HL-60 (cell line): ENCODE results near the gene GPC3.

Experiments used
- POLR2AphosphoS5 ChIP-seq: IDR thresholded peaks from 2 replicates; pipeline ENCODE4 v1.6.1; 2012; ENCODE audit warnings: low read depth
- REST ChIP-seq: IDR thresholded peaks from 2 replicates; pipeline ENCODE4 v1.6.1; 2012; ENCODE audit warnings: low read depth; ENCODE audit not compliant: insufficient replicate concordance
- SPI1 ChIP-seq: IDR thresholded peaks from 2 replicates; pipeline ENCODE4 v1.6.1; 2012; ENCODE audit warnings: low read depth, mild to moderate bottlenecking, borderline replicate concordance
- TF ChIP-seq, protein P1 (sequence below): IDR thresholded peaks from one replicate; pipeline ENCODE4 v1.5.1; 2011; ENCODE audit warnings: low read length, control low read depth, inconsistent platforms; ENCODE audit not compliant: insufficient read depth

DNA sequence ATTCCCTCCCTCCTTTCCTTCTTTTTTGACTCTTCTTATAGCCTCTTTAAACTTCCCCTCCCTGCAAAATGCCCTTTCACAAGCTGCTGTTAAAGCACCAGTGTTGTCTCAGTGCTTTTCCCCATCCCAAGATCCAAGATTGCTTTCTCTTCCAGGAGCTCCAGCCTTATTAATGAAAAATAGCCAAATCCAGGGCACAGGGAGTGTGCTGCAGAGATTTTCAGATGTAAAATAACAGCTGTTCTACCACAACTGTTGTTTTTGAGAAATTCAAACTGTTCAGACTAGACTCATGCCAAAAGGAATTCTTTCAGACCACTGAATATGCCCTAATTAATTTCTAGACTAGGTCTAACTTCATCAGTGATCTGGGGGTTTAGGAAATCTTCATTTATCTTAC is 47.0 kb upstream of the GPC3 start:
- TF ChIP-seq, protein P1, sequence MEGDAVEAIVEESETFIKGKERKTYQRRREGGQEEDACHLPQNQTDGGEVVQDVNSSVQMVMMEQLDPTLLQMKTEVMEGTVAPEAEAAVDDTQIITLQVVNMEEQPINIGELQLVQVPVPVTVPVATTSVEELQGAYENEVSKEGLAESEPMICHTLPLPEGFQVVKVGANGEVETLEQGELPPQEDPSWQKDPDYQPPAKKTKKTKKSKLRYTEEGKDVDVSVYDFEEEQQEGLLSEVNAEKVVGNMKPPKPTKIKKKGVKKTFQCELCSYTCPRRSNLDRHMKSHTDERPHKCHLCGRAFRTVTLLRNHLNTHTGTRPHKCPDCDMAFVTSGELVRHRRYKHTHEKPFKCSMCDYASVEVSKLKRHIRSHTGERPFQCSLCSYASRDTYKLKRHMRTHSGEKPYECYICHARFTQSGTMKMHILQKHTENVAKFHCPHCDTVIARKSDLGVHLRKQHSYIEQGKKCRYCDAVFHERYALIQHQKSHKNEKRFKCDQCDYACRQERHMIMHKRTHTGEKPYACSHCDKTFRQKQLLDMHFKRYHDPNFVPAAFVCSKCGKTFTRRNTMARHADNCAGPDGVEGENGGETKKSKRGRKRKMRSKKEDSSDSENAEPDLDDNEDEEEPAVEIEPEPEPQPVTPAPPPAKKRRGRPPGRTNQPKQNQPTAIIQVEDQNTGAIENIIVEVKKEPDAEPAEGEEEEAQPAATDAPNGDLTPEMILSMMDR, result no peak
- TF ChIP-seq REST (no peak), POLR2AphosphoS5 (no peak), SPI1 (no peak)
